K562 (cell line): Measurements from ENCODE around the gene AKNAD1.

Source experiments
- E4F1 ChIP-seq: fragments of 250-450 bp; sonication (Bioruptor Pico); IDR thresholded peaks from 2 replicates; pipeline ENCODE4 v1.5.0; 2021; ENCODE audit warnings: mild to moderate bottlenecking, borderline replicate concordance
- GATA2 ChIP-seq: sonication (generic); formaldehyde crosslinking; IDR thresholded peaks from 2 replicates; pipeline ENCODE4 v1.4.0; 2020; ENCODE audit warnings: mild to moderate bottlenecking, missing genetic modification reagents
- HDAC2 ChIP-seq: fragments of 450-650 bp; IDR thresholded peaks from 2 replicates; pipeline ENCODE4 v1.6.1; 2016; ENCODE audit warnings: mild to moderate bottlenecking
- SMARCA4 ChIP-seq: fragments of 450-650 bp; IDR thresholded peaks from 2 replicates; pipeline ENCODE4 v1.6.1; 2016
- YY1 ChIP-seq, 3 experiments: IDR thresholded peaks; 2 replicates each; pipeline ENCODE4 v1.6.1; 2011; ENCODE audit warnings: low read length in 2 of 3, mild to moderate bottlenecking in 2 of 3, moderate library complexity in 2 of 3, borderline replicate concordance in 1 of 3, control low read depth in 1 of 3, low read depth in 1 of 3; ENCODE audit not compliant: insufficient read depth in 3 of 3, insufficient replicate concordance in 2 of 3, control insufficient read depth in 1 of 3, insufficient read length in 1 of 3; ENCODE audit errors: extremely low read depth in 1 of 3
- ZSCAN29 ChIP-seq: fragments of 450-650 bp; IDR thresholded peaks from 2 replicates; pipeline ENCODE4 v1.6.1; 2017

GRCh38 chr1:108779455-108779854 is 77.4 kb downstream of the AKNAD1 start:
- no peak for TF ChIP-seq E4F1 (CRISPR knock-in tag)
- no peak for TF ChIP-seq YY1 (IDR thresholded peaks at IDR 0.05; ENCODE audit: borderline replicate concordance in 1 of 3, control insufficient read depth in 1 of 3, extremely low read depth in 1 of 3, insufficient read depth in 3 of 3, insufficient read length in 1 of 3, insufficient replicate concordance in 2 of 3, low read depth in 1 of 3, low read length in 2 of 3)
- TF ChIP-seq SMARCA4: no peak
- TF ChIP-seq HDAC2: no peak
- TF ChIP-seq ZSCAN29: no peak
- TF ChIP-seq GATA2 (CRISPR knock-in tag): no peak
